ENCODE results near the gene LETM1. TPM values are rescaled to one million over a fixed set of nuclear protein-coding genes. Genes with fewer than 3 reads are reported as not detected.

The LETM1 gene
- total RNA-seq, result 37.9 TPM

DNA sequence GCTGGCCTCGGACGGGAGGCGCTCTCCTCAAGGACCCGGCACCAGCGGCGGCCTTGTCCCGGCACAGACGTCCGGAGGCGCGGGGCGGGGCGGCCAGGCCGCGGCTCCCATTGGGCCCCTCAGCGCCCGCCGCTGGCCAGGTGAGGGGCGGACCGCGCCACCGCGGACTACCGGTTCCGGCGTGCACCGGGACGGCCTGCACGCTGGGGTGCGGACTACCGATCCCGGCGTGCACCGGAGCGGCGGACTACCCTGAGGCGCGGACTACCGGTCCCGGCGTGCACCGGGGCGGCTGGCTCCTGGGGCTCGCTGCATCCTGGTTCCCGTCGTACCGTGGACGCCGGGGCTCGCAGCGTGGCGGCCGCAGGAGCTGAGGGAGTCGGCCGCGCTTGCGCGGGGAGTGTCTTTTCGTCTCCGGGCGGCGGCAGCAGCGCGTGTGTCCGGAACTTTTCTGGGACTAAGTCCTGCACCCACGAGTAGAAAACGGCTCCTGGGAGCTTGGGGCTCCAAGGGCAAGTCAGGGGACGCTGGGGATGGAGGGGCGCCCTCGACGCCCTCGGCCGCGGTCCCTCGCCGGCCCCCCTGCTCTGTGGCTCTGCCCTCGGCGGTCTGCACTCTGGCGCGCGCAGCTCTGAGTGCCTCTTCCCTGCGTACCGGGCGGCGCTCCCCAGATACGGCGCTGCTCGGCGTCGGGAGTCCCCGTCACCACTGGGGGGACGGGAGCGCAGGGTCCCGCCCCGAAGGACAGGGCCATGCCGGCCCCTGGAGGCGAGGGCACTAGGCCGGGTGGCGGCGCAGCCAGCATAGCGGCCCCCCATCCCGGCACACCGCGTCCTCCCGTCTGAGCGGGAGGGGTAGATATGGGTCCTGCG is at the start of gene LETM1:
Gene LETM1 (minus strand): TSS at position 86 of the 872 bp plus-strand sequence. CDS start 206 bp downstream, outside the sequence.
- ATAC-seq, result peak; percentile 98
- intact Hi-C loops (cut with DNase I), result no loop called here

DNA sequence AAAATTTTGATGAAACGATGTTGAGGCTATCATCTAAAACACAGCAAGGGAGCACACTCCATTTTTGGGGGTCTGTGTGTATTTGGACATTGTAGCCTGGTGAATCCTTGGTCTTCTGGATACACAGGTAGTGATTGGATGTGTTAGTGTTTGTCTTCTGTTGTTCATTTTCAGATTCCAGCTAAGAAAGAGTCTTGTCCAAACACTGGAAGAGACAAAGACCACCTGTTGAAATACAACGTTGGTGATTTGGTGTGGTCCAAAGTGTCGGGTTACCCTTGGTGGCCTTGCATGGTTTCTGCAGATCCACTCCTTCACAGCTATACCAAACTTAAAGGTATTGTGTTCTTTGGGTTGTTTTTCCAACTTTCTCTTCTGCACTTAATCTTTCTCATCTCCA is 48.1 kb upstream of the LETM1 start:
- DNase-seq (ENCODE audit: low spot score), result no peak
- intact Hi-C loops (cut with DNase I), result loop anchor here (5.0 kb wide), 1 partner anchor 157 kb away; no protein-coding TSS in a partner anchor

More for the DNA sequence above, at the start of gene LETM1:
- DNase-seq (ENCODE audit: low spot score), result peak; percentile 96

DNA sequence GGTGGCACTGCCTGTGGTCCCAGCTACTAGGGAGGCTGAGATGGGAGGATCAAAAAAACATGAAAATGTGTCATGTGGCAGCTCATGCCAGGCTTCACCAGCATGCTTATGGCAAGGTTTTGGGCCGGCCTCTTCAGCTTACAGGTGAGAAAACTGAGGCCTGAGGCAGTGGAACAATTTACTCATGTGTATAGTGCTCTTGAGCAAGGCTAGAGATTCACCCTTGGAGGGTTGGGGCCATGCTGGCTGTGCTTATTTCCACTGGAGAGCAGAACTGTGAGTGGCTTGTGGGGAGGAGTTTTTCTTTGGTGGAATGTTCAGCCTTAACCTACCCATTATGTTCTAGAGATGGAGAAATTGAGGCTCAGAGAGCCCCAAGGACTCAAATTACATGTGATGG is 47.1 kb upstream of the LETM1 start:
- peak; percentile 30 for DNase-seq (ENCODE audit: low spot score)
- ATAC-seq, result no peak
- intact Hi-C loops (cut with DNase I), result loop anchor here (5.0 kb wide), 1 partner anchor 156 kb away; no protein-coding TSS in a partner anchor

More for the DNA sequence above, 48.1 kb upstream of the LETM1 start:
- ATAC-seq, result no peak

GRCh38 chr4:1902243-1902642 is 46.3 kb upstream of the LETM1 start:
- no peak for ATAC-seq
- intact Hi-C loops (cut with DNase I), result loop anchor here (5.0 kb wide), 1 partner anchor 155 kb away; no protein-coding TSS in a partner anchor
- DNase-seq (ENCODE audit: low spot score), result no peak

DNA sequence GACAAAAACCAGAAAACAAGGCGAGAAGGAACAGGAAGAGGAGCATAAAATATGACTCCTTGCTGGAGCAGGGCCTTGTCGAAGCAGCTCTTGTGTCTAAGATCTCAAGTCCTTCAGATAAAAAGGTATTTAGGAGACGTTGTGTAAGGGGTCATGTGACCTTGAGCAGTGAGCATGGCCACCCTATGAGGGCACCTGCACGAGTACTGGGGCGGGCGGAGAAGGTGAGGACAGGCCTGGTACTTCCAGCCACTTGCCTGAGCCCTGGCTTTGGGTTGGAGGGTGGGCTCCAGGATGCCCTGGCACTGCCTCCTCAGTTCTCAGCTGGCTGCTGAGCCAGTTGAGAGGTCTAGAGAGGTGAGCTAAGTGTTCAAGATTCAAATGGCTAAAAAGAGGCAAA is 45.2 kb upstream of the LETM1 start:
- ATAC-seq (no peak), DNase-seq (ENCODE audit: low spot score) (peak; percentile 51)
- intact Hi-C loops (cut with DNase I), result loop anchor here (5.0 kb wide), 1 partner anchor 154 kb away; no protein-coding TSS in a partner anchor

DNA sequence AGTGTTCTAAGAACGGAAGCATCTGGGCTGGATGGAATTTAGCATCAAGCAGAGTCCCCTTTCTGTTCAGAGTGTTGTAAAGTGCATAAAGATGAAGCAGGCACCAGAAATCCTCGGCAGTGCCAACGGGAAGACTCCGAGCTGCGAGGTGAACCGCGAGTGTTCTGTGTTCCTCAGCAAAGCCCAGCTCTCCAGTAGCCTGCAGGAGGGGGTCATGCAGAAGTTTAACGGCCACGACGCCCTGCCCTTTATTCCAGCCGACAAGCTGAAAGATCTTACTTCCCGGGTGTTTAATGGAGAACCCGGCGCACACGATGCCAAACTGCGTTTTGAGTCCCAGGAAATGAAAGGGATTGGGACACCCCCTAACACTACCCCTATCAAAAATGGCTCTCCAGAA is 44.7 kb upstream of the LETM1 start:
- ATAC-seq, result no peak
- intact Hi-C loops (cut with DNase I), result loop anchor here (5.0 kb wide), 1 partner anchor 153 kb away; no protein-coding TSS in a partner anchor
- peak; percentile 35 for DNase-seq (ENCODE audit: low spot score)

GRCh38 chr4:1900087-1900433 is 44.1 kb upstream of the LETM1 start:
- intact Hi-C loops (cut with DNase I), result loop anchor here (5.0 kb wide), 1 partner anchor 153 kb away; no protein-coding TSS in a partner anchor
- DNase-seq (ENCODE audit: low spot score) (peak; percentile 36), ATAC-seq (no peak)

GRCh38 chr4:1899149-1900086 is 43.5 kb upstream of the LETM1 start:
- DNase-seq (ENCODE audit: low spot score), result peak; percentile 78
- intact Hi-C loops (cut with DNase I), result loop anchor here (5.0 kb wide), 1 partner anchor 152 kb away; no protein-coding TSS in a partner anchor
- peak; percentile 93 for ATAC-seq

DNA sequence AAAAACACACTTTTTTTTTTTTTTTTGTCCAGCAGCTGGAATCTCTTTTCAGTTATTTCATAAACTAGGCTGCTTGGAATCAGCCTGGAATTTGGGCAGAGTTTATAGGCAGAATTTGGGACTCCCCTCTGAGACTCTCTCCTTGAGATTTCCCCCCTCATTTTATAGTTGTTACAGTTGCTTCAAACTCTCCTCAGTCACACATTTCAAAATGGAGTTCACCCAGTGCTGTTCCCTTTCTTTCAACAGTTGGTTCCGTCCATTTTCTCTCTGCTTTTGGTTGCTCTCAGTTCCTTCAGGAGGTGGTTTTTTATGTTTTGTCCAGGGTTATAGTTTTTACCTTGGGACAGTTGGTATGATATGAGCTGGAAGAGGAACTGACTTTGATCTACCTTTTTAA is 42.7 kb upstream of the LETM1 start:
- intact Hi-C loops (cut with DNase I), result no loop called here
- DNase-seq (ENCODE audit: low spot score), result no peak
- ATAC-seq, result no peak

DNA sequence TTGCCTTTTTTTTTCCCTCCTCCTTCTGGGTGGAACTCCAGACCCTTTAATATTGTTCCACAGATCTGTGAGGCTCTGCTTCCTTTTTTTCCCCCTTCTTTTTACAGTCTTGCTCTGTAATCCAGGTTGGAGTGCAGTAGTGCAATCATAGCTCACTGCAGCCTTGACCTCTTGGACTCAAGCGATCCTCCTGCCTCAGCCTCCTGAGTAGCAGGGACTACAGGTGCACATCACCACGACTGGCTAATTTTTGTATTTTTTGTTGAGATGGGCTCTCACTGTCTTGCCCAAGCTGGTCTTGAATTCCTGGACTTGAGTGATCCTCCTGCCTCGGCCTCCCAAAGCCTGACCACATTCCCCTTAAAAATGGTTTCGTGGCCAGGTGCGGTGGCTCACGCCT is 42.1 kb upstream of the LETM1 start:
- ATAC-seq (no peak), DNase-seq (ENCODE audit: low spot score) (peak; percentile 10)
- intact Hi-C loops (cut with DNase I), result no loop called here

- DNase-seq (ENCODE audit: low spot score) (peak; percentile 15), ATAC-seq (no peak)
- intact Hi-C loops (cut with DNase I), result no loop called here
These were observed 40.7 kb upstream of the LETM1 start for GRCh38 chr4:1896658-1896991.

DNA sequence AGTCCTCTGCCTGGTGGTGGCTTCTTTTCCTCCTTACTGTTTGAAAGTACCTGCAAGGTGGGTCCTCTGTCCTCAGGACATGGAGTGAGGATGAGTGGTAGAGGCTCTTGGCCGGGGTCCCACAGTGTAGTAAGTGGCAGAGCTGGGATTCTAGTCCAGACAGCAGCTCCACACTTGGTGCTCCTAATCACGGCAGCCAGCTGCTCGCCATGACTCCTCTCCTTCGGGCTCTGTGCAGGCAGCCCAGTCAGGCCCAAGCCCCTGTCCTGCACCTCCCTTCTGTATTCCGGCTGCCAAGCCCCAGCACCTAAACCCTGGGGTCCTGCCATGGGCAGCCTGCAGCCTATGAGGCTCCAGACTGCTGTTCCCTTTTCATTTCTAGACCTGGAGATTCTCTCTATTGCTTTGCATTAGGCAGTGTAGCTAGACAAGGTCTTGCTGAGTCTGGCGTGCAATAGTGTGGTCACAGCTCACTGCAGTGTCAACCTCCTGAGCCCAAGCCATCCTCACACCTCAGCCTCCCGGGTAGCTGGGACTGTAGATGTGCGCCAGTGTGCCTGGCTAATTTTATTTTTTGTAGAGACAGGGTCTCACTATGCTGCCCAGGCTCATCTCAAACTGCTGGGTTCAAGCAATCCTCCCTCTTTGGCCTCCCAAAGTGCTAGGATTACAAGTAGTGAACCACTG is 40.2 kb upstream of the LETM1 start:
- ATAC-seq (no peak), DNase-seq (ENCODE audit: low spot score) (peak; percentile 38)
- intact Hi-C loops (cut with DNase I), result no loop called here

DNA sequence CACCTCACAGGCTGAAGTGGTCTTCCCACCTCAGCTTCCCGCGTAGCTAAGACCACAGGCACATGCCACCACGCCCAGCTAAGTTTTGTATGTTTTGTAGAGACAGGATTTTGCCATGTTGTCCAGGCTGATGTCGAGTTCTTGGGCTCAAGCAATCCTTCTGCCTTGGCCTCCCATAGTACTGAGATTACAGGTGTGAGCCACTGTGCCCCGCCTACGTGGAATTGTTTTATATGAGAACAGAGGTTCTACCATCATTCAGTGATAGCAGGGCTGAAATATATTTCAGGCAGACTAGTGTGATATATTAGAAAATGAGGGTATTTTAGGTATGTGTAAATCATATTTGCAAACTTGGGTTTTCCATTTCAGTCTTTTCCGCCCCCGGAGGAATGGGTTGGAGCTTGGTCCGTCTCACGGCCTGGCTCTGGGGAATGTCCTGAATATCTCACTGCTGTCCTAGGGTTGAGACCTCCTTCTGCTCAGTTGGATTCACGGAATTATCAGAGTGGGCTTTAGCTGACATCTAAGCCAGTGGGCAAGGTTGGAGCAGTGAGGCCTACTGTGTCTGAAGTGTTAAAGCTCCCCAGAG is 35.1 kb upstream of the LETM1 start:
- DNase-seq (ENCODE audit: low spot score), result peak; percentile 32
- intact Hi-C loops (cut with DNase I), result no loop called here

DNA sequence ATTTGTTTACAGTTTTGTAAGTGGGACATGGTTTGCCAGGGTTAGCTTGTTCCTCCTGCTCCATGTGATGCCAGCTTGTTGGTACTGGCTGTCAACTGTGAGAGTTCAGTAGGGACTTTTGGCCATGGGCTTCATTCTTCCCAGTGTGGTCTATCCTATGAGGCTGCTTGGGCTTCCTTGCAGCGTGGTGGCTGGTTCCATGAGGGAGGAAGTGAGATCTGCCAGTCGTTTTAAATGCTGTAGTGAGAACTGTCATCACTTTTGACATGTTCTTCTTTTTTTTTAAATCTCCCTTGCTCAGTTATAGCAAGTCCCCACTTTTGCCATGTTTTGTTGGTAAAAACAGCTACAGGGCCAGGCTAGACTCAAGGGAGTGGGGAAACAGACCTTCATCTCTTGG is 31.1 kb upstream of the LETM1 start:
- ATAC-seq (no peak), DNase-seq (ENCODE audit: low spot score) (no peak)
- intact Hi-C loops (cut with DNase I), result no loop called here

More for the DNA sequence above, 35.1 kb upstream of the LETM1 start:
- no peak for ATAC-seq

DNA sequence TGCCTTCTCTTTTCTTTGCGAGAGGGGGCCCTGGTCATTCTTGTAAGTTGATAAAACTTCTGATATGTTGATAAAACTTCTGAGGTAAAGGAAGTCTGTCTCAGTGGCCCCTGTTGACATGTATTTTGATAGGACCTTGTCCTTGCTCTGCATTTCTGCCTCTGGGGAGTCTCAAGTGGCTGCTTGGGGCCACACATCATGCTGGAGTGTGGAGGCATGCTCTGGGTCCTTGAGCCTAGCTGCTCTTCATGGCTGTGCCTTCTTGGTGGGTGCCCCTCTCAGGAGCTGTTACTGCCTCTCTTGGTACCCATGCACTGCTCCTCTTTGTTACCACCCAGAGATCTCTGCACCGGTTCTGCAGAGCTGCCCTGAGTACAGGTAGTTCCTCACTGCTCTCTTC is 29.5 kb upstream of the LETM1 start:
- intact Hi-C loops (cut with DNase I), result no loop called here
- DNase-seq (ENCODE audit: low spot score) (no peak), ATAC-seq (no peak)

DNA sequence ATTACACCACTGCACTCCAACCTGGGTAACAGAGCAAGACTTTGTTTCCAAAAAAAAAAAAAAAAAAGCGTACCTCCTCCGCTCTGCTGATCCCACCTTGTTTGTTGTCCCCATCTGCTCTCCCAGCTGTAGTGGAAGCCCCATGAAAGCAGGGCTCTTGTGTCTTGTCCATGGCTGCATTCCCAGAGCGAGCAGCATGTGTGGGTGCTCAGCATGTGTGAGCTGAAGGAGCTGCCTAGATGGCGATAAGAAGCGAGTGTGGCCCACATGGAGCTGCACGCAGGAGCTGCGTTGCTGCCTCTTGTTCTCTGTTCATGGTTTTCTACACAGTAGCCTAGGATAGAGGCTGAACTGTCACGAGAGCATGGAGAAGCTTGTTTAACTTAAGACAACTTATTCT is 27.6 kb upstream of the LETM1 start:
- intact Hi-C loops (cut with DNase I), result no loop called here

DNA sequence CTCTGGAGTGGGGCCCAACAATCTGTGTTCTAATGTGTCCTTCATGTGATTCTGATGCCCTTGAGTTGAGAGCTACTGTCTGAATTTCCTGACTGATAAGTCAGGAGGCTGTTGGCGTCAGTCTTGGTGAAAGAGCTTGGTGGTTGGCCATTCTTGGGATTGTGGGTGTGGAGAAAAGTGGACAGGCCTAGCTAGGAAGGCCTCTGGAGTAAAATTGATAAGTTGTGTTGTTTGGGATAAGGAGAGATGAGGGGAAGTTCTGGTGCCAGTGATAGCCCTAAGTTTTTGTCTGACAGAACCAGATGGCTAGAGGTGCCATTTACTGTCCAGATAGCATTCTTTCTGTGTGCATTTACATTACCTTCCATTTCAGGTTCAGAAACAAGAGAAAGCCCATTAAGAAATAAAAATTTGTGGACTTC is 26.9 kb upstream of the LETM1 start:
- DNase-seq (ENCODE audit: low spot score), result no peak
- ATAC-seq, result no peak
- intact Hi-C loops (cut with DNase I), result no loop called here

More for the DNA sequence above, 27.6 kb upstream of the LETM1 start:
- DNase-seq (ENCODE audit: low spot score) (no peak), ATAC-seq (no peak)

DNA sequence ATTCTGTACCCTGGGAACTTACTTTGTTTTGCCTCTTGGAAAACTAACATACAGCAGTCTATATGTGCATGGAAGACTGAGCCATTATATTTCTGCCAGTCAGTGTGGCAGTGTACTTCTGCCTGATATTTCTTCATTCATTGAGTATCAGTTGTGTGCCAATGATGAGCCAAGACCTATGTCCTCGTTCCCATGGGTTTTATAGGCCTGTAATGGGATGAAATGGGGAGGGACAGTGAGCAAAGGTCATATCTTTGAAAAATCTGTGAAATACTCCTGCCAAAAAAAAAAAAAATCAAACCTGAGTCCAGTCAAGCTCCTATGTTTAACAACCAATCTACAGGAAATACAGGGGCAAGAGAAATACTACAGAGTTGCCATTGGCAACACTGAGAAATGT is 24.4 kb upstream of the LETM1 start:
- DNase-seq (ENCODE audit: low spot score) (no peak), ATAC-seq (no peak)
- intact Hi-C loops (cut with DNase I), result no loop called here

- no peak for DNase-seq (ENCODE audit: low spot score)
- no peak for ATAC-seq
- intact Hi-C loops (cut with DNase I), result no loop called here
These were observed 23.5 kb upstream of the LETM1 start for GRCh38 chr4:1879485-1879884.
